Stomach (tissue), 9 donors: ENCODE measurements around the gene IDH2. TPM values are rescaled to one million over a fixed set of nuclear protein-coding genes. Genes with fewer than 3 reads are reported as not detected.

Experiments used
- DNase-seq, 2 donors: peaks; one replicate each; pipeline versions ENCODE4 v3.0.0 to v3.0.0-alpha.2; 2013 to 2019
- H3K27ac ChIP-seq, 5 donors: fragments of 200-600 bp in 4 of 5; sonication (generic) in 4 of 5; one replicate each; pipeline ENCODE4 v1.5.1; 2013 to 2019; ENCODE audit warnings: mild to moderate bottlenecking in 1 of 5, moderate library complexity in 1 of 5
- H3K27me3 ChIP-seq, 3 donors: fragments of 200-600 bp; sonication (generic); one replicate each; pipeline ENCODE4 v1.5.1; 2017 to 2019; ENCODE audit warnings: mixed run types in 1 of 3
- H3K36me3 ChIP-seq, 4 donors: fragments of 200-600 bp; sonication (generic); 1 replicate in 3 of 4; 2 replicates in 1 of 4; pipeline ENCODE4 v1.5.1; 2016 to 2019
- H3K4me1 ChIP-seq, 4 donors: fragments of 200-600 bp; sonication (generic); one replicate each; pipeline ENCODE4 v1.5.1; 2016 to 2019
- H3K4me3 ChIP-seq, 4 donors: fragments of 200-600 bp; sonication (generic) in 3 of 4; one replicate each; pipeline ENCODE4 v1.5.1; 2016 to 2019; ENCODE audit warnings: mild to moderate bottlenecking in 1 of 4
- H3K9me3 ChIP-seq, 4 donors: fragments of 200-600 bp; sonication (generic); one replicate each; pipeline ENCODE4 v1.5.1; 2016 to 2019
- CTCF ChIP-seq, 7 experiments: fragments of 450-650 bp in 4 of 7; fragments of 200-600 bp in 3 of 7; sonication (generic) in 3 of 7; IDR thresholded peaks; one replicate each; pipeline ENCODE4 v1.5.1; 2016 to 2019; ENCODE audit warnings: antibody characterized with exemption in 7 of 7, control low read depth in 2 of 7, mild to moderate bottlenecking in 1 of 7
- EP300 ChIP-seq: sonication (generic); formaldehyde crosslinking; IDR thresholded peaks from one replicate; pipeline ENCODE4 v1.6.1; 2017; ENCODE audit warnings: antibody characterized with exemption
- POLR2A ChIP-seq, 4 donors: fragments of 450-650 bp; IDR thresholded peaks; one replicate each; pipeline ENCODE4 v1.6.1; 2016; ENCODE audit warnings: antibody characterized with exemption in 4 of 4, control low read depth in 2 of 4, mild to moderate bottlenecking in 1 of 4, moderate library complexity in 1 of 4
- POLR2AphosphoS5 ChIP-seq, 3 donors: sonication (generic); formaldehyde crosslinking; IDR thresholded peaks; one replicate each; pipeline ENCODE4 v1.6.1; 2016; ENCODE audit warnings: antibody characterized with exemption in 3 of 3
- WGBS, 5 donors: extraction: QIAGEN DNeasy Blood & Tissue Kit in 3 of 5; methylation state at CpG; one replicate each; pipeline versions ENCODE4 v1.1.5 to v1.1.7; 2013 to 2018; 5-methylcytosine and 5-hydroxymethylcytosine counted together
- intact Hi-C: fragments of 100-400 bp; cut with DNase I; formaldehyde crosslinking; loops from one replicate; pipeline ENCODE4 v1.15.1; 2023; ENCODE audit warnings: low total_unique reads
- polyA plus RNA-seq, 3 donors: library from polyadenylated mRNA; stranded (reverse); fragments of 200-250 nt; gene quantifications; one replicate each; pipeline ENCODE4 v1.2.3, GENCODE V29; 2013
- total RNA-seq, 5 donors: library from RNA; depleted of rRNA; stranded (reverse); fragments of >200 nt; gene quantifications; one replicate each; pipeline versions ENCODE4 v1.1.0 to v1.2.3, GENCODE V29; 2014 to 2016
- donor health status: healthy with polysubstance abuse.
- donor health status: Bipolar disorder and iron deficiency.
- donor health status: healthy.

IDH2 gene
- total and polyA plus RNA-seq, 8 donors: 12.3 to 186 (median 117) TPM

GRCh38 chr15:90055182-90055581 is 47.1 kb downstream of the IDH2 start:
- peak overlapping the region in 2 of 5 donors; percentile 36 to 43 for H3K27ac ChIP-seq
- WGBS, 5 donors: 53 to 82% (median 60%) methylated on average over 7 of the region's 7 CpGs

GRCh38 chr15:90054618-90055097 is 47.6 kb downstream of the IDH2 start:
- intact Hi-C loops: no loop called here
- no peak overlapping the region for H3K4me3 ChIP-seq
- H3K4me1 ChIP-seq: peaks cover 16 to 49% (median 29%) of the 10 kb centered on the region in 4 donors
- H3K36me3 ChIP-seq: peaks cover 0 to 3% (median 0%) of the 10 kb centered on the region in 4 donors
- TF ChIP-seq EP300 (no peak), POLR2A (IDR thresholded peaks at IDR 0.05) (no peak), CTCF (IDR thresholded peaks at IDR 0.05) (no peak), POLR2AphosphoS5 (IDR thresholded peaks at IDR 0.05) (no peak)
- H3K27me3 ChIP-seq: no peaks in the 10 kb centered on the region
- 32 to 55% (median 37%) methylated on average over 7 of the region's 7 CpGs for WGBS, 5 donors
- peak in 1 of 2 donors; percentile 73 for DNase-seq
- H3K27ac ChIP-seq: peak overlapping the region in 2 of 5 donors; percentile 36 to 43
- no peaks in the 10 kb centered on the region for H3K9me3 ChIP-seq

More at GRCh38 chr15:90055182-90055581, 47.1 kb downstream of the IDH2 start:
- peaks cover 0 to 3% (median 0%) of the 10 kb centered on the region in 4 donors for H3K36me3 ChIP-seq
- H3K9me3 ChIP-seq: no peaks in the 10 kb centered on the region
- H3K27me3 ChIP-seq: no peaks in the 10 kb centered on the region
- intact Hi-C loops: no loop called here
- DNase-seq: peak in 1 of 2 donors; percentile 70
- no peak for TF ChIP-seq EP300
- TF ChIP-seq CTCF (IDR thresholded peaks at IDR 0.05): no peak
- no peak for TF ChIP-seq POLR2A (IDR thresholded peaks at IDR 0.05)
- no peak for TF ChIP-seq POLR2AphosphoS5 (IDR thresholded peaks at IDR 0.05)
- H3K4me1 ChIP-seq: peaks cover 19 to 49% (median 31%) of the 10 kb centered on the region in 4 donors
- H3K4me3 ChIP-seq: no peak overlapping the region

- intact Hi-C loops: no loop called here
- WGBS, 5 donors: 84 to 89% (median 87%) methylated on average over 14 of the region's 14 CpGs
- no peaks in the 10 kb centered on the region for H3K9me3 ChIP-seq
- no peak overlapping the region for H3K4me3 ChIP-seq
- DNase-seq: no peak
- H3K36me3 ChIP-seq: peaks cover 0 to 3% (median 0%) of the 10 kb centered on the region in 4 donors
- TF ChIP-seq POLR2AphosphoS5 (IDR thresholded peaks at IDR 0.05): no peak
- TF ChIP-seq EP300: no peak
- TF ChIP-seq CTCF (IDR thresholded peaks at IDR 0.05): no peak
- no peak for TF ChIP-seq POLR2A (IDR thresholded peaks at IDR 0.05)
- H3K4me1 ChIP-seq: peaks cover 8 to 43% (median 24%) of the 10 kb centered on the region in 4 donors
- H3K27me3 ChIP-seq: no peaks in the 10 kb centered on the region
- H3K27ac ChIP-seq: peak overlapping the region in 2 of 5 donors; percentile 36 to 43
These were observed 48.4 kb downstream of the IDH2 start for GRCh38 chr15:90053685-90054466.

GRCh38 chr15:90051874-90052273 is 50.4 kb downstream of the IDH2 start:
- intact Hi-C loops: no loop called here
- peaks cover 27 to 51% (median 35%) of the 10 kb centered on the region in 4 donors for H3K4me1 ChIP-seq
- no peak for DNase-seq
- no peaks in the 10 kb centered on the region for H3K27me3 ChIP-seq
- H3K27ac ChIP-seq: no peak overlapping the region
- TF ChIP-seq EP300: no peak
- TF ChIP-seq POLR2AphosphoS5 (IDR thresholded peaks at IDR 0.05): no peak
- TF ChIP-seq CTCF (IDR thresholded peaks at IDR 0.05): no peak
- no peak for TF ChIP-seq POLR2A (IDR thresholded peaks at IDR 0.05)
- no peak overlapping the region for H3K4me3 ChIP-seq
- peaks cover 0 to 3% (median 0%) of the 10 kb centered on the region in 4 donors for H3K36me3 ChIP-seq
- H3K9me3 ChIP-seq: no peaks in the 10 kb centered on the region
- WGBS, 5 donors: 70 to 85% (median 79%) methylated on average over 5 of the region's 5 CpGs
